HG02642 (cell line): Measurements from ENCODE around the gene GPR137.

Experiments used
- ATAC-seq: cut with Tn5 transposase; IDR thresholded peaks from one replicate; pipeline ENCODE4 v1.9.1; 2021; ENCODE audit warnings: mild to moderate bottlenecking; ENCODE audit not compliant: unreplicated experiment, poor library complexity

GPR137 gene

GRCh38 chr11:64337538-64338249, 52.0 kb downstream of the GPR137 start:
- ATAC-seq, result no peak

DNA sequence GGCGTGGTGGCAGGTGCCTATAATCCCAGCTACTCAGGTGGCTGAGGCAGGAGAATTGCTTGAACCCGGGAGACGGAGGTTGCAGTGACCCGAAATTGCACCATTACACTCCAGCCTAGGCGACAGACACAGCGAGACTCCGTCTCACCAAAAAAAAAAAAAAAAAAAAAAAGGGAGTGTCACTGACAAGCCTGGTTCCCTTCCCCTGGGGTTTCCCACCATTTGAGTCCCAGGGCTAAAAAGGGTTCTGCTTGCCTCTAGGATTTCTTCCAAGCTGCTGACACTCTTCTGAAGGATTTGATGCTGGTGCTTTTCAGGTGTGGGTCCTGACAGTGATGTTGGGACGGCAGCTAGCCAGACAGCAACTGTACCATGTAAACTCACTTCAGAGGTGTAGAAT, 53.1 kb downstream of the GPR137 start:
- ATAC-seq, result no peak
